ENCODE data around the gene FHIP2A.

FHIP2A gene

DNA sequence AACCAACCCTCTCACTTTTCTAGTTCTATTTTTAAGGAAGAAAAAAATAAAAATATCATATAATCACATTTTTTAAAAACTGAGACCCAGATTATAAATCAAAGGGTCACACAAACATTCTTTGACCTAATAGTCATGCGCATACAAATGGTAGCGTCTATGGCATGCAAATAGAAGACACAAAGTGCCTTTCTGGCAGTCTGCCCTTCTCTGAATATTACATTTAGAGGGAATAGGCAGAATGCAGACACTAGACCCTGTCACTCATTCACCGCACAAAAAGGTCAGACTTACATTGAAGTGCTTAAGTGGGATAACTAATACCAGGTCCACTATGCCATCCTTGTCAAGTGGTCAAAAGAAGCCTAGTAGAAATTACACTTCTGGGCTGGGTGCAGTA, 26.5 kb upstream of the FHIP2A start:
- Histone ChIP-seq H3K36me3 (no peaks in the 10 kb centered on the region), H3K9me3 (ENCODE audit: severe bottlenecking) (no peaks in the 10 kb centered on the region), H3K27ac (no peak overlapping the region), H3K4me3 (ENCODE audit: low read depth, low read length) (no peak overlapping the region), H3K27me3 (ENCODE audit: insufficient read depth, low read depth, severe bottlenecking) (no peaks in the 10 kb centered on the region)
- TF ChIP-seq, protein P1, sequence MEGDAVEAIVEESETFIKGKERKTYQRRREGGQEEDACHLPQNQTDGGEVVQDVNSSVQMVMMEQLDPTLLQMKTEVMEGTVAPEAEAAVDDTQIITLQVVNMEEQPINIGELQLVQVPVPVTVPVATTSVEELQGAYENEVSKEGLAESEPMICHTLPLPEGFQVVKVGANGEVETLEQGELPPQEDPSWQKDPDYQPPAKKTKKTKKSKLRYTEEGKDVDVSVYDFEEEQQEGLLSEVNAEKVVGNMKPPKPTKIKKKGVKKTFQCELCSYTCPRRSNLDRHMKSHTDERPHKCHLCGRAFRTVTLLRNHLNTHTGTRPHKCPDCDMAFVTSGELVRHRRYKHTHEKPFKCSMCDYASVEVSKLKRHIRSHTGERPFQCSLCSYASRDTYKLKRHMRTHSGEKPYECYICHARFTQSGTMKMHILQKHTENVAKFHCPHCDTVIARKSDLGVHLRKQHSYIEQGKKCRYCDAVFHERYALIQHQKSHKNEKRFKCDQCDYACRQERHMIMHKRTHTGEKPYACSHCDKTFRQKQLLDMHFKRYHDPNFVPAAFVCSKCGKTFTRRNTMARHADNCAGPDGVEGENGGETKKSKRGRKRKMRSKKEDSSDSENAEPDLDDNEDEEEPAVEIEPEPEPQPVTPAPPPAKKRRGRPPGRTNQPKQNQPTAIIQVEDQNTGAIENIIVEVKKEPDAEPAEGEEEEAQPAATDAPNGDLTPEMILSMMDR (IDR thresholded peaks at IDR 0.05; ENCODE audit: low read depth, low read length) = no peak
- DNase-seq = no peak

DNA sequence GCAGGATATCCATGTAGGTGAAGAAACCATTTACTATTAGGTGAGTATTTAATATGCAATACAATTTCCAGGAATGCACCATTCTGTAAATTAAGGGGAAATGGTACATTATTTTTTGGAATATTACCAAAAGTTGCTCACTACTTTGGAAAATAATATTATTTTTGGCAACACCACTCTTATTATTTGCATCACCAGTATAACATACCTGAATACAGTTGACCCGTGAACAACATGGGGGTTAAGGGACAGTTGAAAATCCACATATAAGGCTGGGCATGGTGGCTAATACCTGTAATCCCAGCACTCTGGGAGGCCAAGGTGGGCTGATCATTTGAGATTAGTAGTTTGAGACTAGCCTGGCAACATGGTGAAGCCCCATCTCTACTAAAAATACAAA, 21.2 kb upstream of the FHIP2A start:
- Histone ChIP-seq H3K27ac (no peak overlapping the region), H3K4me3 (ENCODE audit: low read depth, low read length) (no peak overlapping the region), H3K36me3 (no peaks in the 10 kb centered on the region), H3K9me3 (ENCODE audit: severe bottlenecking) (no peaks in the 10 kb centered on the region), H3K27me3 (ENCODE audit: insufficient read depth, low read depth, severe bottlenecking) (no peaks in the 10 kb centered on the region)
- DNase-seq = no peak
- TF ChIP-seq, protein P1 (IDR thresholded peaks at IDR 0.05; ENCODE audit: low read depth, low read length) = no peak

DNA sequence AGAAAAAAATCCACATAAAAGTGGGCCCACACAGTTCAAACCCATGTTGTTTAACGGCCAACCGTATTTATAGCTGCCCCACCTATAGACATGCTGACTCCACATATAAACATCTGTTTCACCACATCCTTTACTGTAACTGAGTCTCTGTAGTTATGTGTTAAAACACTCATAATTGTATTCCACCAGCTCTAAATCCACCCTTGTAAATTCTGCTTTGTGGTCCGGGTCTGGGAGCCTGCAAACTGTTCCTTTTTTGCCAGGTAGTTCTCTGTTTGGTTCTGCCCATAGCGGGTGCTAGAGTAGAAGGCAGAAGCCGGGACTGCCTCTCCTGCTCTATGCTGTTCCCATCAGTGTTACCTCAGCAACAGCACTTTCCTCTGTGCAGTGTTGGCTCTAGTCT, 20.2 kb upstream of the FHIP2A start:
- Histone ChIP-seq H3K36me3 (no peaks in the 10 kb centered on the region), H3K27ac (no peak overlapping the region), H3K4me3 (ENCODE audit: low read depth, low read length) (no peak overlapping the region), H3K9me3 (ENCODE audit: severe bottlenecking) (no peaks in the 10 kb centered on the region), H3K27me3 (ENCODE audit: insufficient read depth, low read depth, severe bottlenecking) (no peaks in the 10 kb centered on the region)
- TF ChIP-seq, protein P1 (IDR thresholded peaks at IDR 0.05; ENCODE audit: low read depth, low read length) = no peak
- no peak for DNase-seq

DNA sequence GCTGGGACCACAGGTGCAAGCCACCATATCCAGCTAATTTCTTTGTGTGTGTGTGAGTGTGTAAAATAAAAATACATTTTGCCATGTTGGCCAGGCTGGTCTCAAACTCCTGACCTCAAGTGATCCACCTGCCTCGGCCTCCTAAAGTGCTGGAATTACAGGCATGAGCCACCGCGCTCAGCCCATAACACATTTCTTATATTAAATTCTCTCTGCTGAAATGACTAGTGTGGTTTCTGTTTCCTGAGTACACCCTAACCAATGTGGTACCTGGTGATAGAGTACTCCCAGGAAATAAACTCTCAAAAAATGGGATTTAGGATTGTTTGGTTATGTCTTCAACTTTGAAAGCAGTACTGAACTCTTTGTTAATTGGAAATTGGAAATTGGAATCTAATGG, 19.4 kb upstream of the FHIP2A start:
- Histone ChIP-seq H3K36me3 (no peaks in the 10 kb centered on the region), H3K4me3 (ENCODE audit: low read depth, low read length) (no peak overlapping the region), H3K9me3 (ENCODE audit: severe bottlenecking) (no peaks in the 10 kb centered on the region), H3K27me3 (ENCODE audit: insufficient read depth, low read depth, severe bottlenecking) (no peaks in the 10 kb centered on the region), H3K27ac (no peak overlapping the region)
- no peak for DNase-seq
- TF ChIP-seq, protein P1 (IDR thresholded peaks at IDR 0.05; ENCODE audit: low read depth, low read length) = no peak

DNA sequence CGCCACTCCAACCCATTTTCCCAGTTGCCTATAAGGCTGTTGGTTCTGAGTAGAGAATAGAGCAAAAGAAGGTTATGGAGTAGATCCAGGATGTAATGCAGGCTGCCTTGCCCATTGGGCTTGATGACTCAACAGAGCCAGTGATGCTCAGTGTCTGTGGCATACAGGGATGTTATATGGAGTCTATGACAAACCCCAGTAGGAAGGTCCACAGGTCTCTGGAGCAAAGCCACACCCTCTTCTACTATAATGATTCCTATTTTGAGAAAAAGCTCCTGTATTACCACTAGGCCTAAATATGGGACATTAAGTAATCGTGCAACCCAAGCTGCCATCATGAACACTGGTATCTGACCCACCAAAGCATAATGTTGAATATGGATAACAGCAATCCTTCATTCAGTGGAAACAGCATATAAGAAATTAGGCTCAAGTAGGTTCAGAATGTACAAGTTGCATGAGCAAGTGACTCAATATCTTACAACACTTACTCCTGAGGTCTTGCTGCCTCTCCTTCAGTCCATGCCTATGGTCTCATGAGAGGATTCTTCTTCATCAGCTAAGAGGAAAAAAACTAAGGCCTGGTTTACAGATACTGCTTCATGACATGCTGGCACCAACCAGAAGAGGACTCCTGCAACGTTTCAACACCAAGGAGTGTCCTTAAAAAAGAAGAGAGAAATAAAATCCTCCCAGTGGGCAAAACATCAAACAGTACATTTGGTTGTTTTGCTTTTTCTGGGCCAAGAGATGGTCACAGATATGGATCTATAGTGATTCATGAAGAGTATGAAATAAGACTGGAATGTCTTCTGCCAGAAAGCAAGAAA, 14.8 kb upstream of the FHIP2A start:
- H3K9me3 ChIP-seq (ENCODE audit: severe bottlenecking) = no peaks in the 10 kb centered on the region
- H3K4me3 ChIP-seq (ENCODE audit: low read depth, low read length) = no peak overlapping the region
- no peaks in the 10 kb centered on the region for H3K36me3 ChIP-seq
- DNase-seq = no peak
- H3K27ac ChIP-seq = no peak overlapping the region
- TF ChIP-seq, protein P1 (IDR thresholded peaks at IDR 0.05; ENCODE audit: low read depth, low read length) = no peak
- H3K27me3 ChIP-seq (ENCODE audit: insufficient read depth, low read depth, severe bottlenecking) = no peaks in the 10 kb centered on the region

DNA sequence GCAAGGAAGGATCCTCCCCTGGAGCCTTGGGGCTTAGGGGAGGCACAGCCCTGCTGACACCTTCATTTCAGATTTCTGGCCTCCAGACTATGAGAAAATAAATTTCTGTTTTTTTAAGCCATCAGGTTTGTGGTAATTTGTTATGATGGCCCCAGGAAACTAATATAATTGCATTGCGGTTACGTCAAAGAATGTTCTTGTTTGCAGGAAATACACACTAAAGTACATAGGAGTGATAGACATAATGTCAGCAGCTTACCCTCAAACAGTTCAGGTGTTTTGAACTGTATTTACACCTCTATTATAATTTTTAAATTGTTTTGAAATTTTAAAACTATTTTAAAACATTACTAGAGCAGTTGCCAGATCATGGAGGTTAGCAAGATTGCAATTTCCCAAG, 12.6 kb upstream of the FHIP2A start:
- Histone ChIP-seq H3K9me3 (ENCODE audit: severe bottlenecking) (no peaks in the 10 kb centered on the region), H3K4me3 (ENCODE audit: low read depth, low read length) (no peak overlapping the region), H3K27ac (no peak overlapping the region), H3K36me3 (no peaks in the 10 kb centered on the region), H3K27me3 (ENCODE audit: insufficient read depth, low read depth, severe bottlenecking) (no peaks in the 10 kb centered on the region)
- TF ChIP-seq, protein P1 (IDR thresholded peaks at IDR 0.05; ENCODE audit: low read depth, low read length) = no peak
- no peak for DNase-seq
